ENCODE results near the gene AUTS2. TPM values are rescaled to one million over a fixed set of nuclear protein-coding genes. Genes with fewer than 3 reads are reported as not detected.

AUTS2 gene
- total RNA-seq: 26.1 TPM

GRCh38 chr7:69598081-69598486, at the start of gene AUTS2:
AUTS2 (plus strand) TSS chr7:69598475; CDS start chr7:69599654, 1,179 bp downstream.
- DNase-seq (ENCODE audit: low spot score): peak; percentile 82

GRCh38 chr7:69550991-69551390, 47.3 kb upstream of the AUTS2 start:
- ATAC-seq (no peak), DNase-seq (ENCODE audit: low spot score) (no peak)

More at GRCh38 chr7:69598081-69598486, at the start of gene AUTS2:
- ATAC-seq: peak; percentile 89

GRCh38 chr7:69553190-69553589, 45.1 kb upstream of the AUTS2 start:
- DNase-seq (ENCODE audit: low spot score): no peak
- no peak for ATAC-seq

- DNase-seq (ENCODE audit: low spot score) (no peak), ATAC-seq (no peak)
Observed at GRCh38 chr7:69561266-69561960, 36.9 kb upstream of the AUTS2 start.

DNA sequence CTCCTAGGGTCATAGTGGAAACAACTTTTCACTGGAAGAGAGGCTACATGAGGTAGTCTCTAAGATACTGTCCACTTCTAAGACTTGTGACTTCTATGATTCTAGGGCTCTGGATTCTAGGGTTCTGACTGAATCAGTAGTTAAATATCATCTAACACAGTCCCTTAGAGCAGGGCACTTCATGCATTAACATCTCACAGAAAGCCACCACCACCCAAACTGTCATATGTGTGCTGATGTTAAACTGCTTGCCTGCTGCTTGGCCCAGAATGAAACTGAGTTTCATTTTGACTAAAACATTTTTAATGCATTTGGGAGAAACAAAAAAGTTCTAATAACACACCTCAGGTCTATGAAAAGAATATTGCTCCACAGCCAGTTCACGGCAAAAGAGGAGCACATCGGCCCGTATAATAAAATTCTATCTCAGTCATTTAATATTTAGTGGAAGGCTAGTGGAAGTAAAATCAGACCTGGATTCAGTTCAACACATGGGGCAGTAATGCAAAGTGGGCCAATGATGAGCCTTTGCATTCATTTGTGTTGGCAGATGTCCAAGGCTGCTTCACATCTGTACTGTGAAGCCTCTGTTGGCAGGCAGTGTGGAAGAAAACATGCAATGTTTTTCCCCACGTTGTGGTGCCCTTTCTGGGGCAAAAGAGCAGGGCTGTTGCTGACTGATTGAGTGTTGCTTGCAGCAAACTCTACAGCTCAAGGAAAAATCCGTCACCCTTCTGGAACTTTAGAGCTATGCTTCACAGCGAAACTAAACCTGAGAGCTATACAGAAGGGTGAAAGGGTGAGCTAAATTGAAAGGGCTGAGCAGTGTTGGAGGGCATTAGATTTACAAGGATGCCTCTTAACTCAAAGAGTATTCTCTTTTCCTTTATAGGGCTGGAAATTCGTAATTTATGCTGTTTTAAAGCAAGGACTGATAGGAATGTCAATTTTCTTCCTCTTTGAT, 33.5 kb upstream of the AUTS2 start:
- DNase-seq (ENCODE audit: low spot score) (peak; percentile 49), ATAC-seq (peak; percentile 72)

GRCh38 chr7:69567800-69568199, 30.5 kb upstream of the AUTS2 start:
- DNase-seq (ENCODE audit: low spot score) (no peak), ATAC-seq (no peak)

DNA sequence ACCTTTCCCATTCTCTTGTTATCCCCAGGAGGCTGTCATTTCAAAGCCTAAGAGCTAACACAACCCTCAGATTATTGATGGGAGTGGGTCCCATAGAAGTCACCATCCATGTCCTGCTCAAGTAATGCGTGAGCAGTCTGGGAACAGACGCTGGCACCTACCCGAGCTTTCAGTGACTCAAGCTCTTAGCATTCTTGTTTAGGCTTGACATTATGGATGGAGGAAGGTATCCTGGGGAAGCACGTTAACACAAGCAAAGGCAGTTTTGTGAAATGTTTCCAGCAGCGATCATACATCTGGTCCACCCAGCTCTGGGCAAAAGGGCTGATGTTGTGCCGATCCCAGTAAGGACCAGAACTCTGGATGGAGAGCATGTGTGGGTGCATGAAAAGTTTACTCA, 30.0 kb upstream of the AUTS2 start:
- DNase-seq (ENCODE audit: low spot score): no peak
- ATAC-seq: no peak

DNA sequence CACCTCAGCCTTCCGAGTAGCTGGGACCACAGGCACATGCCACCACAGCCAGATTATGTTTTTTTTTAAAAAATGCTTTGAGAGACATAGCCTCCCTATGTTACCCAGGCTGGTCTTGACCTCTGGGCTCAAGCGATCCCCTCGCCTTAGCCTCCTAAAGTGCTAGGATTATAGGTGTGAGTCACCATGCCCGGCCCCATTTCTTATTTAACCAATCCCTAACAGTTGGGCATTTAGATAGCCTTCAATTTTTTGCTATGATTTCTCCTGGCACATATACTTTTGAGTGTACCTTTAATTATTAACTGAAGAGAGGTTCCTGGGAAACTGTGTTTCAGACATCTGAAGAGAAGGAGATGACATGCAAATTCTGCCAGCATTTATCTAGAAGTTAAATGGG, 22.6 kb upstream of the AUTS2 start:
- ATAC-seq: no peak

GRCh38 chr7:69577221-69577620, 21.1 kb upstream of the AUTS2 start:
- ATAC-seq (no peak), DNase-seq (ENCODE audit: low spot score) (no peak)

More for the DNA sequence above, 22.6 kb upstream of the AUTS2 start:
- DNase-seq (ENCODE audit: low spot score): no peak

GRCh38 chr7:69585169-69585568, 13.1 kb upstream of the AUTS2 start:
- no peak for DNase-seq (ENCODE audit: low spot score)
- no peak for ATAC-seq

DNA sequence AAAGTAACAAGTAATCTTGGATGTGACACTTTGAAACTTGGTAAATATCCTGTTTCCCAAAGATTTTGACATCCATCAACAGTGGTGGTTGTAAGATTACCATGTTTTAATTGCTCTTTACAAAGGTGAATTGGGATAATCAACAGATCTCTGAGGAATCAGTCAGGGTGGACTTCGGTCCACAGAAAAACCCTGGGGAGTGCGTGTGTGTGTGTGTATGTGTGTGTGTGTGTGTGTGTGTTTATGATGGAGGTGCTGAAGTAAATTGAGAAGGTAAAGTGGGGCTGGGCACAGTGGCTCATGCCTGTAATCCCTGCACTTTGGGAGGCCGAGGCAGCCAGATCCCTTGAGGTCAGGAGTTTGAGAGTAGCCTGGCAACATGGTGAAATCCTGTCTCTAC, 12.0 kb upstream of the AUTS2 start:
- no peak for DNase-seq (ENCODE audit: low spot score)
- no peak for ATAC-seq

DNA sequence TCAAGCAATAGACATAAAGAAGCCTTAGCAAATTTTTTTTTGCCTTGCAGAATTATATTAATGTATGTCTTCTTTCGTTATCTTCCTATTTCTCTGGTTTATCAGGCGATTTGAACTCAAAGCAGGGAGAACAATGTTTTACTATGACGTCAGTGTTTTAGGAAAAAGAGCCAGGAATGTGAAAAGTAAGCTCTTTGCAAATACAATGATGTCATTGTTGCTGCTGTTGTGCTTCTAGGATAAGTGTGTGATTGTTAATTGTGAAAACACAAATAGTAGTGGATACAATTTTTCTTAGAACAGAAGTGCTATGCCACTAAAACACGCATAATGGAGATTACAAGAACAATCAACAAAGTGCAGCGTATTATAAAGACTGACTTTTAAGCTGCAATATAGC, 9.5 kb upstream of the AUTS2 start:
- no peak for ATAC-seq

DNA sequence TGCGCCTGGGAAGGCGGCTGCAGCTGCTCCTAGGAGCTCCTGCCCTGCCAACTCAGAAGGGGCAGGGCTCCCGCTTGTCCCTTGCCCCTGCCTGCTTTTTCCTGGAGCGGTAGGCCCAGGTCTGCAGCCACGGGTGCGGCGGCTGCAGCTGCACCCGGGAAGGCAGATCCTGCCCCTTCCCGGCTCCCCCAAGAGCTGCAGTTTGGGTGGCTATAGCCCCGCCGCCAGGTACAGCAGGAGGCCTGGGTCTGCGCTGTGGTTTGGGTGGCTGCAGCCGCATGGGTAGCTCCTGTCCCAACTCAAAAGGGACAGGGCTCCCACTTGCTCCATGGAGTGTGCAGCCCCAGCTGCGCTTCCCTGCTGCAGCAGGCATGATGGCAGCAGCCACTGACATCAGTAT, 6.5 kb upstream of the AUTS2 start:
- no peak for ATAC-seq
- DNase-seq (ENCODE audit: low spot score): no peak

More for the DNA sequence above, 9.5 kb upstream of the AUTS2 start:
- no peak for DNase-seq (ENCODE audit: low spot score)

GRCh38 chr7:69593511-69593910, 4.8 kb upstream of the AUTS2 start:
- ATAC-seq (no peak), DNase-seq (ENCODE audit: low spot score) (no peak)

DNA sequence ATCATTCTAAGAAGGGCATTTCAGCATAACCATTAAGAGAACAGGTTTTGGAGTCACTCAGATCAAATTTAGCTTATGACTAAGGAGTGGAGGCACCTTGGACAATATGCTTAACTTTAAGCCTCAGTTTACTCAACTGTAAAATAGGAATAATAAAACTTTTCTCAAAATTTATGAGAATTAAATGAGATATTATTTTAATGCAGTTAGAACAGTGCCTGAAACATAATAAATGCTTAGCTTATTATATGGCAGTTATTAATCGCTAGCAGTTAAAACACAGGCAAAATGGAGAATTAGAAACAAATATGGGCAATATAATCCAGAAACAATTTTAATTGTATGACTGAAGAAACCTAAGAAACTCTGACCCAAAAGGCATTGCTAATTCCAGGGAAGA, 2.9 kb upstream of the AUTS2 start:
- DNase-seq (ENCODE audit: low spot score) (no peak), ATAC-seq (no peak)

GRCh38 chr7:69596056-69596455, 2.2 kb upstream of the AUTS2 start:
- DNase-seq (ENCODE audit: low spot score) (no peak), ATAC-seq (no peak)

GRCh38 chr7:69596723-69597277, 1.5 kb upstream of the AUTS2 start:
- DNase-seq (ENCODE audit: low spot score) (no peak), ATAC-seq (peak; percentile 7)

- ATAC-seq: peak; percentile 36
- peak; percentile 55 for DNase-seq (ENCODE audit: low spot score)
Observed at GRCh38 chr7:69597278-69598076, 798 bp upstream of the AUTS2 start.

GRCh38 chr7:69598487-69599285, 411 bp downstream of the AUTS2 start:
- ATAC-seq: no peak
- DNase-seq (ENCODE audit: low spot score): no peak
